Cardiac fibroblast (primary cell): Measurements from ENCODE around the gene GPR107.

Source experiments
- DNase-seq, 2 donors: peaks; one replicate each; pipeline versions ENCODE4 v3.0.0 to v3.0.0-alpha.2; 2010; ENCODE audit warnings: low read depth in 2 of 2
- H3K4me3 ChIP-seq, 2 donors: replicated peaks in 1 of 2; 1 replicate in 1 of 2; 2 replicates in 1 of 2; pipeline ENCODE4 v1.5.1; 2011; ENCODE audit warnings: low read depth in 2 of 2, low read length in 2 of 2, mild to moderate bottlenecking in 2 of 2, moderate library complexity in 1 of 2
- TF ChIP-seq, protein P1 (sequence below): IDR thresholded peaks from one replicate; pipeline ENCODE4 v1.5.1; 2011; ENCODE audit warnings: low read depth, mild to moderate bottlenecking, low read length, inconsistent platforms

The GPR107 gene

DNA sequence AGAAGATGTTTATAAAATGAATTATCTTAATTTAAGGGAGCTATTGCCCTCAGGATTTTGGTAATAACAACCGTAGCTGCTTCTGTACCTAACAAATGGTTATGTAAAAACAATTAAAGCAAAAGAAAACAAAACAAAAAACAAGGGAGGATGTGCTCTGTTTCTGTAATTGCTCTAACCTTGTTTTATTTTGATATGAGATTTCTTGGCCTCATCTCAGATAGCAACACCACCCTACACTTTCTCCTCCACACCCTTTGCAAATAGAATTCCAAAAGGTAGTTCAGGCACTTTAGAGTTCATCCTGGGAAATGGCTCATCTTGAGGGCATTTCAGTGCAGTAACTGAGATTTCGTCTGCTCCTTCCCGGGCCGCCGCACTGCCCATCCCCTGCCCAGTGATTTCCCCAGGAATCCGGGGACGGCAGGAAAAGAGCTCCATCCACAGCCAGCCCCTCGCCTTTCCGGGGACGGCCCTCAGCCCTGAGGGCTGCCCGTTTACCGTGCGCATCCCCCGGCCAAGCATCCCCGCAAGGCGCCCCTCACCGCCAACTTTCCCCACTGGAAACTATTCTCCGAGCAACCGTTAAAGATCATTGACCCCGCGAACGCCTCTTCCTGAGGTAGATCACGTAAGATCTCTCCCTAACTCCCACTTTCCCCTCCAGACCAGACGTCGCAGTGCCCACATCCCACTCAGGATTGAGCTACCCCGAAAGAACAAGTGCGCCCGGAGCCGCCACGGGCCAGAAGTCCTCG is 11.9 kb upstream of the GPR107 start:
- peak overlapping the region; percentile 83 to 90 for H3K4me3 ChIP-seq
- TF ChIP-seq, protein P1, sequence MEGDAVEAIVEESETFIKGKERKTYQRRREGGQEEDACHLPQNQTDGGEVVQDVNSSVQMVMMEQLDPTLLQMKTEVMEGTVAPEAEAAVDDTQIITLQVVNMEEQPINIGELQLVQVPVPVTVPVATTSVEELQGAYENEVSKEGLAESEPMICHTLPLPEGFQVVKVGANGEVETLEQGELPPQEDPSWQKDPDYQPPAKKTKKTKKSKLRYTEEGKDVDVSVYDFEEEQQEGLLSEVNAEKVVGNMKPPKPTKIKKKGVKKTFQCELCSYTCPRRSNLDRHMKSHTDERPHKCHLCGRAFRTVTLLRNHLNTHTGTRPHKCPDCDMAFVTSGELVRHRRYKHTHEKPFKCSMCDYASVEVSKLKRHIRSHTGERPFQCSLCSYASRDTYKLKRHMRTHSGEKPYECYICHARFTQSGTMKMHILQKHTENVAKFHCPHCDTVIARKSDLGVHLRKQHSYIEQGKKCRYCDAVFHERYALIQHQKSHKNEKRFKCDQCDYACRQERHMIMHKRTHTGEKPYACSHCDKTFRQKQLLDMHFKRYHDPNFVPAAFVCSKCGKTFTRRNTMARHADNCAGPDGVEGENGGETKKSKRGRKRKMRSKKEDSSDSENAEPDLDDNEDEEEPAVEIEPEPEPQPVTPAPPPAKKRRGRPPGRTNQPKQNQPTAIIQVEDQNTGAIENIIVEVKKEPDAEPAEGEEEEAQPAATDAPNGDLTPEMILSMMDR: no peak
- DNase-seq: peak in 1 of 2 donors; percentile 42

DNA sequence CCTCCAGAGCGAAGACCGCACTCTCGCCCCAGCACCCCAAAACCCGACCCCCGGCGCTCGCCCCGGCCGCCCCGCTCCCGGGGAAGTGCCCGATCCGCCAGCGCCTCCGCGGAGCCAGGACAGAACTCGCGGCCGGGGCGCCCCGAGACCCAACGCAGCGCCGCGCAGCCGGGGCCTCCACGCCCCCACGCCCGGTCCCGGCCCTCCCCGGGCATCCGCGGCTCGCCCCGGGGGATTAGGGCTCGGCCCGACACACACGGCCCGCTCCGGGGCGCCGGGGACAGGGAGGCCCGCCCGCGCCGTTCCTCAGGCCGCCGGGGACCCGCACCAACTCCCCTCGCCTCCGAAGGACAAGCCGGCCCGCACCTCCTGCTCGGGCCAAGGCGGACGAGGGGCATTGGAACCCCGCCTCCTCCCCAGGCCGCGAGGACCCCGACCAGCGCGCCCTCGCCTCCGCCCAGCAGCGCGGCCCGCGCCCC is 11.3 kb upstream of the GPR107 start:
- H3K4me3 ChIP-seq: peak overlapping the region; percentile 83 to 90
- TF ChIP-seq, protein P1: no peak
- DNase-seq: no peak

DNA sequence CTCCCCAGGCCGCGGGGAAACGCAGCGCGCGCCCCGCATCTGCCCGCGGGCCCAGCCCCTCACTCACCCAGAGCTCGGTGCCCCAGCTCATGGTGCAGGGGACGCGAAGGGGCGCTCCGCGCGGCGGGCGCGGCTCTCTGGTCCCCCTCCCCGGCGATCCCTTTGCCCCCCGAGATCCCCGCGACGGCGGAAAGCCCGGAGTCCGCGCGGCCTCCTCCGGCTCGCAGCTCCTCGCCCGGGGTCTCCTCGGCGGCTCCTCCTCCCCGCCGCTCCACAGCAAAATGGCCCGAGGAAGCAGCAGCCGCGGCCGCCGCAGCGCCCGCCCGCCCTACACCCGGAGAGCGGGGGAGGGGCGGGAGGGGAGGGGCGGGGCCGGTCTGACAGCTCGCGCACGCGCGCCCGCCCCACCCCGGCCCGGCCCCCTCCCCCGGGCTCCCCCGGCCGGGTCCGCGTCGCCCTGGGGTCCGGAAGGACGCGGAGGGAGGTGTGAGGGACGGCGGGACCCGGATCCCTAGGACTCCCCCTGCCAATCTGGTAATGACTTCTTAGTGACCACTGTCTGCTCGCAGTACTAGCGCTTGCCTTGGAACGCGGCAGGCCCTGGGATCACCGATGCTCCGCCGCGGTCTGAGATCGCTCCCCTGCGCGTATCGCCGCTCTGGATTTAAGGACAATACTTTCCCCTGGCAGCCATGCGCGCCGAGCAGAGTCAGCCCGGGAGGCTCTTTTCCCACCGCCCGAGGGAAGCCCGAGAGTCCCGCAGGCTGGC is 10.6 kb upstream of the GPR107 start, which contains the start of gene FNBP1:
FNBP1 (minus strand) TSS at position 305 of the 769 bp plus-strand sequence; CDS start at position 91, 214 bp downstream.
- peak; percentile 81 to 82 for DNase-seq
- TF ChIP-seq, protein P1: no peak
- peak within 1 kb of the TSS; percentile 83 to 90 for H3K4me3 ChIP-seq

DNA sequence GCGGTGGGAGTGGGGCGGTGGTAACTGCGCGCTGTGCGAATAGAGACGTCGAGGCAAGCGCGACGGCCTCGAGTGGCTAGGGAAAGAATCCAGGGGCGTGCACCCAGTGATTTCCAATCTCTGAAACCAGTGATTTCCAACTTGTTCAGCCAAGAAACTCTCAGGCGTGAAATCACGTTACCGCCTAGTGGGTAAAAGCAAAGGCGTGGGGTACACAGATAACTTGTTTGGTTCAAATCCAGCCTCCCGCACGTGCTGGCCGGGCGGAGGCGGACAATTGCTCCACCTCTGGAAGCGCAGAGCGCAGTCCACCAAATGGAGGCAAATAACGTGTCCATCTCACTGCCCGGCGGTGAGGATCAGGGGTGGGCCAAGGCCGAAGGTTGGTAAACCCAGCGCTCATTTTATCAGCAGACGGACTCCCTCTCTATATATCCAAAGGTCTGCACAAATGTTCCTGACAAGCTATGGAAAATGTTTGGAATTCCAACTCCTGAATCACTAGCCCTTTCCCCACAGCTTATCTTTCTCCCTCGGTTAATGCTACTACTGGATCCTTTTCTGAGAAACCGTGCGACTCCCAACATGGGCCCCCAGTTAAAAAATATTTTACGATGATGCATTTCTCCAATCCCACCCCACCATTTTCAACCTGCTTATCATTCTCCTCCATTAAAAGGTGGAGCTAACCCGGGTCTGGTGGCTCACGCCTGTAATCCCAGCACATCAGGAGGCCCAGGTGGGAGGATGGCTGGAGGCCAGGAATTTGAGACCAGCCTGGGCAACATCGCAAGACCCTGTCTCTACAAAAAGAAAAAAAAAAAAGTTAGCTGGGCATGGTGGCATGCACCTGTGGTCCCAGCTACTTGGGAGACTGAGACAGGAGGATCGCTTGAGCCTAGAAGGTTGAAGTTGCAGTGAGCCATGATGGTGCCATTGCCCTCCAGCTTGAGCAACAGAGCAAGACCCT is 9.8 kb upstream of the GPR107 start:
- peak; percentile 59 to 83 for DNase-seq
- TF ChIP-seq, protein P1: no peak
- H3K4me3 ChIP-seq: peak overlapping the region; percentile 66 to 83

DNA sequence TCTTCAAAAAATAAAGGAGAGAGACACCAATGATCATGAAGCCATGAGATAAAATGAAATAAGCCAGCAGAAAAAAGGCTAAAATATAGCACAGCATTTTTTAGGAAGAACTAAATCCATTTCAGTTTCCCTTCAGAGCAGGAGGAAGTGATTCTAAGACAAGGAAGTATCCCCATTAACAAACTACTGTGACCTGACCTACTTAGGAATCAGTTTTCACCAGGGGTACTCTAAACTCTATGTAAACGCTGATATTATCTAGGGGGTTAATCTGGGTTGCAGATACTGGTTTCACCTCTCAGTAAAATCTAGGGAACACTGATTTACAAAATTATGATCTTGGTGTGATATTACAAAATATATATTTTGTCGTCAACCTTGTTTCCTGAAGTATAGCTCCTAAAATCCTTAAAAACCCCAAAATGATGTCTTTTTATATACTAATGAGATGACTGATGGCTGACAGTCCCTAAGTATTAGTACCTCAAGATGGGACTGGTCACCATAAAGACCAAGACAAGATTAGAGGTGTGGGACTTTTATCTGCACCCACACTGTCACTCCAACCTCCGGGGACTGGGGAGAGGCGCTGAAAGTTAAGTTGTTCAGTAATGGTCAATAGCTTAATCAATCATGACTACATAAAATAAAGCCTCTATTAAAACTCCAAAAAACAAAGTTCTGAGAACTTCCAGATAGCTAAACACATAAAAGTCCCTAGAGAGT is 7.8 kb upstream of the GPR107 start:
- TF ChIP-seq, protein P1: no peak
- H3K4me3 ChIP-seq: no peak overlapping the region
- DNase-seq: no peak
